Right forelimb (tissue), 1 donor: Measurements from ENCODE around the gene TMEM63B.
A peak's percentile ranks its signal among the peaks of the same experiment; 100 is the strongest.
"Not testable (repeated sequence)": the region's sequence is repeated elsewhere in the genome, so short reads cannot be mapped to it uniquely, and the experiment has no call there.

Experiments used
- DNase-seq: peaks from one replicate; pipeline ENCODE4 v3.0.0-alpha.2; 2018

Gene TMEM63B

DNA sequence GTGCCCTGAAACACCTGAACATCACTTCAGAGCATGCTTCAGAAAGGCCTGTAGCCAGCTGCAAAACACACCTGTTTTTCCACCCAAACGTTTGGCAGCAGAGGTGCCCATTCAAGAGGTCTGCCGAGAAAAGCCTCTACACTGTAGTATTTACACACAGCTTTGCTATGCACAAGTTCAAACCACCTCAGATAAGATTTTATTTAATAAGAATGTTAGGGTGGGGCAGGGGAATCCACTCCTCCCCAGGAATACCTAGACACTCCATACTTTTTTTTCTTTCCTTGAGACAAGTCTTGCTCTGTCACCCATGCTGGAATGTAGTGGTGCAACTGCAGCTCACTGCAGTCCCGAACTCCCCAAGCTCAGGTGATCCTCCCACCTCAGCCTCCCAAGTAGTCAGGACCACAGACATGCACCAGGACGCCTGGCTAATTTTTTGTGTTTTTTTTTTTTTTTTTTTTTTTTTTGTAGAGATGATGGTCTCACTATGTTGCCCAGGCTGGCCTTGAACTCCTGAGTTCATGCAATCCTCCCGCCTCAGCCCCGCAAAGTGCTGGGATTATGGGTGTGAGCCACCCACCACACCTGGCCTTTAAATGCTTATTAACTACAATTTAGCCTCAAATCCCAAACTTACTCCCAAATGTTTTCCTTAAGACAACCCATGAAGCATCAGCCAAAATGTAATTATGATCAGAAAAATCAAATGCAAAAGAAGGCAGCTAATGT is 9.8 kb upstream of the TMEM63B start:
- no peak for DNase-seq

DNA sequence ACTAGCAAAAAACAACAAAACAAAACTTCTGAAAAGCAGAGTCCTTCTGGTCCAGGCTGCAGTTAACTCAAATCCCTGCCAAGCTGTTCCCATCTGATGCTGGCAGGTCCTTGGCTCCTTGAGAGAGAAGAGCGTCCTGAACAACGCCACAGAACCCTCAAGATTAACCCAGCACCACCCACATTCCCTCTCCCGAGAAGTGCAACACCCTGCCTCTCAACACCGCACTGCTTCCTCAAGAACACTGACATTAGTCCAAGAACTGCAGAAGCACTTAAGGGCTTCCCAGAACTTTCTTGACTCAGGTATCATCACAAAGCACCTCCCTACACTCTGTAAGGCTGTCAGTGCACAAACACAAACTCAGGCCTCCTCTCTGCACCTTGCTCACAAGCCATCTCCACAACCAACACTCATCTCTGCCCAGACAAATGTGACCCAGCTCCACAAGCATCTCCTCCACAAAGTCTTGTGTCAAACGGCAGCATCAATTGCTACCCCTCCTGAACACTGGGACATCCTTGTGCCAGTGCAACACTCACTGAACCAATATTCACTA is 7.6 kb upstream of the TMEM63B start:
- DNase-seq: no peak

DNA sequence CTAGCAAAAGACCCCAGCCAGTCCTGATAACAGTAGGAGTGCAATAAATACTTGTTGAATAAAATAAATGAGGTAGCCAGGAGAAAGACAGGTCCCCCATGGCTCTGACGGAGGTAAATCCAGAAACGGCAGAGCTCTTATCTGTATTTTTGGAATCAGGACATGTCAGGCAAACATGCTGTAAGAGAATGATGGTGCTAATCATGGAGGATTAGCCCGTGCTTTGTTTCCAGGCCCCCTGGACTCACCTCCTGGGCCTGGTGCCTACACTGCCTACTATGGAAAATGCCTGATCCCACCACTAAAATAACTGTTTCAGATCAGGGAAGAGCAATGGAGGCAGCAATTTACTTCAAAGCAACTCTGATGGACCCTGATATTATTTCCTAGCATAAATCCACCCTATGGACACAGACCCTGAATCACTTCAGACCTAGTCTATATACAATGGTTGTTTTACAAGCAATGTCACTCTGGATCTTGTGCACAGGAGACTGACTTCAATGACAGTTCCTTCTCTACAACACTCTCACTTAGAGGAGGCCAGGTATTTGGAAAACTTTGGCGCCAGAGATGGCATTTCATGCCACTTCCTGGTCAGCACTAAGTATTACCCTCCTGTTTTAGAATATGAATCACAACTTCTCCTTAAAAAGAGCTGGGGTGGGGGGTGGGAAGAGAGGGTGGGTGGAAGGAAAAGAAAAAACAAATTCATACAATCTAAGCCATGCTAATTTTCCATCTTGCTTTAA is 6.5 kb upstream of the TMEM63B start:
- DNase-seq: no peak

DNA sequence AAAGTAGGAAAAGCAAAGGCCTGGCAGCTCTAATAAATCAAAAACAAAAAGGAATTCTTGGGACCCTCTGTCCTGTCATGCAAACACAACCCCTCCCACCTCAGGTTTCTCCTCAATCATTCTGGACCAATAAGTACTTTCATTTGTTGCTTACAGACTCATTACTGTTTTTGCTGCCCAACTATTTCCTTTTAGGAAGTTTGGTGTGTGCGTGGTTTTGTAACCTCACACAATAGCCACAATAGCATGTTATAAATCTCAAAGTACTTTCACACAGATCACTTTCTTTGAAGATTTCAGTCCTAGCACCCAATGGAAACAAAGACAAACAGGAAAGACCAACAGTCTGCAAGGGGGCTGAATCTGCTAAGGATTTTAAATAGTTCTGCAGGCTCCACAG is 4.6 kb upstream of the TMEM63B start:
- DNase-seq: no peak

DNA sequence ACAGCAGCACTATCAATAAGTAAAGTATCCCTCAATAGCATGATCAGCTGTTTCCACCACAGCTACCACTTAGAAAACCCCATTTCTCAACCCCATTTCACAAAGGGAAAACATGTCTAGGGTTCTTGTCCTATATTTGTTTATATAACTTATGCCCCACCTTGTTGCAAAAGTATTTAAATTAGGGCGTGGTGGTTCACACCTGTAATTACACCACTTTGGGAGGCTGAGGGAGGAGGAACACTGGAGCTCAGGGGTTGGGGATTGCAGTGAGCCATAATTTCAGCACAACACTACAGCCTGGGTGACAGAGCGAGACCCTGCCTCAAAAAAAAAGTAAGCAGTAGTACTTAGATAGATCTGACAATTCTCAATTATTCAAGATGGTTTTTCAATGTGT is 3.8 kb upstream of the TMEM63B start:
- no peak for DNase-seq

DNA sequence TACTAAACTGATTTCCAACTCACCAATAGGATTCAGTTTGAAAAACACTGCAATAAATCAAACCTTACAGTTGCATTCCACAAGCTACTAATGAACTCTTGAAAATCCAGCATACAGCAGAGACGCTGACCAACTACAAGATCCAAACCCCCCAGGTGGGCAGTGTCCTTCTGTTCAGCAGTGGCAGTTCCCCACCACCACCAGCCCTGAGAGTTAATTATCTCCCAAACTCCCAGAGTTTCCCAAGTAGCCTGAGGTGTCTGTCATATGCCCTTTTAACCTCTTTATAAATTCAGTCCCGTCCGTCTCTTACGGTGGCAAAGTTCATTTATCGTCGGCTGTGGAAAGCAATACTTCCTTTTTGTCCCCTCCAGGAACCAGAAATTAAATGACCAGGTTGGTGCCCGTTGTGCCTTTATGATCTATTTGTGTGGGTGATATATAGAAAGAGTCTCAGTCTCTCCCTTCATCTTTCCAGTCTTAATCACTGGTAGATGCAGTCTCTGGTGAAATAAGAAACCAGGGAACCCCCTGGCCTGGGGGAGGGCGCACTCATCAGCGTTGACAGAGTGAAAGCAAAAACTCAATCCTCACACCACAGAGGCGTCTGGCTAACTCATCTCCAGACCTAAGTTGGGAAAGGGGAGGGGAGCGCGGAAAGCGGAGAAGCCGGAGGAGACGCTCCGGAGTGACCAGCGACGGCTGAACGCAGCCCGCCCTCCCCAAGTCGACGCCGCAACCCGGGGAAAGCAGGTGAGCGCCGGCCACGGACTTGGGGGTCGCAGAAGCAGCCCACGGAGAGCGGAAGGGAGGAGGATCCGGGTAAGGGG is 819 bp upstream of the TMEM63B start:
- no peak for DNase-seq

DNA sequence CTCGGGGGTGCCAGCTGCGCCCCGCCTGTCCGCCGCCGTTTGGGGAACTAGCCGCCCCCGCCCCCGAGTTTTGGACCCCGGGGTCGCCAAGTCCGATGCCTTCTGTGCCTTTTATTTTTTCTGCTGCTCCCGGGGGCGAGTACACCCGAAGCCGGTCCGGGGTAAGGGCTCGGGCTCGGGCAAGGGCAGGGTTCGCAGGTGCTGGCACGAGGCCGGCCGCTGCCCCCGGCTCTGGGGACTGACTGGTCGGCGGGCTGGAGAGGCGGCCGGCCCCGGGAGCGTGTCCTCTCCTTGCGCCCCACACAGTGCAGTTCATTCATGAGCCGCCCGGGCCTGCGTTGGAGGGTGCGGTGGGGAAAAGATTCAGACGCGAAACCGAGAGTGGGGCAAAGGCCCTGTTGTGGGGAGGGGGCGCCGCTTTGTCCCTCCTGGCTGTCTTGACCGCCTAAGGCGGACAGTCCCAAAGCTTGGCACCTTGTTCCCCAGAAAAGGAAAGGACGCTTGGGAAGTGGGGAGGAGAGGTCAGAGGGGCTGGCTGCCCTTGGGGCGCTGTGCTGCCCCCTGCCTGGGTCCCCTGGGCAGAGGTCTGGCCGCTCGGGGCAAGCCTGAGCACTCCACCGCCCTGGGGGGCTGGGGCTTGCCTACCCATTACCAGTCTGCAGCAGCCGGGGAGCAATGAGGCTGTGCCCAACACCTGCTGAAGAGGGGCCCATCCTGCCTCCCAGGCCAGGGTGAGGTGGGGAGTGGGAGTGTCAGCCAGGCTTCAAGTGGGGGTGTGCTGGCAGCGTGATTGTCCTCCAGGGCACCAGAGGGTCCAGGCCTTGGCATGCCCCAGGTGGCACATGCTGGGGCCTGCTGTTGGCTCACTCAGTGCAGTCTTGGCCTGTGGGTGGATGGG is 915 bp downstream of the TMEM63B start:
- DNase-seq: peak; percentile 54

DNA sequence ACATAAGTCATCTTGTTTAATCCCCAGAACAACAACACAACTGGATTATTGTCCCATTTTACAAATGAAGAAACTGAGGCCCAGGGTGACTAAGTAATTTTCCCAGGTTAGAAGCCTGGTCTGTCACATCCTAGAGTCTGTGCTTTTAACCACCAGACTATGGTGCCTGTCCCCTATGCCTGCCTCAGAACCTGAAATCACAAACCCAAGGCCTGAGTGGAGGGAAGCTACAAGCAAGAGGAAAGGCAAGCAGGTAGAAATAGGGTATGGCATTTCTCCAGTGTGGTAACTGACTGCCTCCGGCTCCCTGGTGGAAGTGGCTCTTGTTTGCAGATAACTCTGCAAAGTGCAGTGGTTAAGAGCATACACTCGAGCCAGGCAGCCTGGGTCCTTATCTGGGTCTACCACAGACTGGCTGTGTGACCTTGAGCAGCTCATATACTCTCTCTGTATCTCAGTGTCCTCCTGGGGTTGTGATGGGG is 2.5 kb downstream of the TMEM63B start:
- DNase-seq: no peak

DNA sequence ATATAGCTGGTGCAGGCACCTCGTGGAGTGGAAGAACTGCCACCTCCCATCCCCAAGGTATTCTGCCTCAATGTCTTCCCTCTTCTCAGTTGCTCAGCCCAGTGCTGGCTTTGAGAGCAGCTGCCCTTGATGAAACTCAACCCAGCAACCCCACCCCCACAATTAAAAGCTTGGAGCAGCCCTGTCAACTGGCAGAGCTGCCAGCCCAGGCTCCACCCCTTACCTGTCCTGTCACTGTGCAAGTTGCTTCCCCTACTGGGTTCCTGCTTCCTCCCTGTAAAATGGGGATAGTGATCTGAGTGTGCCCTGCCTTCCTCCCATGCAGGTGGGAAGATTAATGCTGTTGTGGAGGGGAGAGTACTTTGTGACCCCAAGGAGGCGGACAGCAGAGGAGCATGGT is 4.5 kb downstream of the TMEM63B start:
- DNase-seq: no peak

DNA sequence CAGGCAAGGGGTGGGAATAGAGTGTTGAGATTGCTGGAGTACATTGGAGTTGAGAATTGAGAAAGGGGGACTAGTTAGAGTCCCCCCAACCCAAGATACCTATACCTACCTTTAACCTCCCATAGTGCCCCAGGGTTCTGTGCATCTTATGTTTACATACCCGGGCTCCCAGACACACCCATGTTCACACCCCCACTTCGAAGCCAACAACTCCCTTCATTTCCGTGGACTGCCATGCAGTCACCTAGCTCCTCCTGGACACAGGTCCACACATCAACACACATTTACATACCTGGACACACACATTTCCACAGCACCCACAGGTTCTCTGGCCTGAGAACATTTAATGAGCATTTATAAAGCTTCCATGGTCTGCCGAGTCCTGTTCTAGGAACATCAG is 5.1 kb downstream of the TMEM63B start:
- DNase-seq: no peak

DNA sequence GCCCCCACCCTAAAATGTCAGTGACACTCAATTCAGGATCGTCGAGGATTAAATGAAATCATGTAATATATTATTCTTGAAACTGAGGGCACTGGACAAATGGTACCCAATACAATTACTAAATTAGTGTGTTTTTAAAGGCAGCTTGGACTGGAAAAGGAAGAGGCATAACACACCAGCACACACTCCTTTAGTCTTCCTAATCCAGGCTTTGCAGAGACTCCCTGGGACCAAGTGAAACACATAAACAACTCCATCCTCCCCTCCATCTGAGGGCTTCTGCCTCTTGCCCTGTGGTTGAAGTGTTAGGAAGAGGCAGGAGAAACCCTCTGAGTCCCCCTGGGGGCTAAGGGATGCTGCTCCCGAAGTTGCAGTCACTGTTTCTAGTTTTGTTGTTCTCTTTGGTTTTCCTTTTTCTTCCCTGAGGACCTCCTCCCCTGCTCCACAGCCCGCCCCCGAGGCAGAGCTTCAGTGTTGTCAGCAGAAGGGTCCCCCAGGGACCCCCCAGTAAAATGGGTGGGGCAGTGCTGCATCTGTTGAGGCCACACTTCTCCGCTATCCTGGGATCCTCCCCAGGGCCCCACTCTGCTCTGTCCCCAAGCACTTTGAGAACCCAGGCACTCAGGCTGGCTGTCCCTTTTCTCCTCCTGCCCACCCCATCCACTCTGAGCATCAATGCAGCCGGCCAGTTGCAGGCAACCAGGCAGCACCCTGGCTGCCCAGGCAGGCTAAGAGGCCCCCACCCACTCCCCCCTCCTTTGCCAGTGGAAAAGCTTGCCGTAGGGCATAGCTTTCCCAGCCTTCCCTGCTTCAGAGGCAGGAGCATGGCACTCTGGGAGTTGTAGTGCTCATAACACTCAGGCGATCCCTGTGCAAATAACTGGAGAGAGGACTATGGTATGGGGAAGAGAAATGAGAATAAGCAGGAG is 5.9 kb downstream of the TMEM63B start:
- peak; percentile 53 for DNase-seq

DNA sequence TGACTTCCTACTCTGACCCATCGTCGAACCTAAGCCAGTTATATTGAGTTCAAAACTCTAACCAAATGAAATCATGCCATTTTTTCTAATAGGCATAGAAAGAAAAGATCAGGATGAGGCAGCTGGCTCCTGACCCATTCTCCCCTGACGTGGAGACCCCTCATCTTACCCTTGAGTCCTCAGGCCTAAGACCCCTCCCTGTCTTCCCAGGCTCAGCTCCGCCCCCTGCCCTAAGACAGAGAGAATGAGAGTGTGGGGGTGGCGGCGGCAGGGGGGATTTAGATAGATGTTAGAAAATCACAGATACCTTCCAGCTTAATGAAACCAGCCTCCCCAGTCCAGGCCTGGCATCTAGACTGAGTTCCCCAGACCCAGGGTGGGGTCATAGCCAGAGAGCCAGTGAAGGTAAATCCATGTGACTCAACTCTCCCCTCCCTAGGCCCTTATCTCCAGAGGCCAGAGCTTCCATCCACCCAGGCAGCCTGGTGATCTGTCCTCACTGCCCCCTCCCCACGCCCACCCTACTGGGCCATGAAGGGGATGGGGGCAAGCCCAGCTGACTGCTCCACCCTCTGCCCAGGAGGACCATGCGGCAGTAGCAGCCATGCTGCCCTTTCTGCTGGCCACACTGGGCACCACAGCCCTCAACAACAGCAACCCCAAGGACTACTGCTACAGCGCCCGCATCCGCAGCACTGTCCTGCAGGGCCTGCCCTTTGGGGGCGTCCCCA is 6.8 kb downstream of the TMEM63B start:
- no peak for DNase-seq

DNA sequence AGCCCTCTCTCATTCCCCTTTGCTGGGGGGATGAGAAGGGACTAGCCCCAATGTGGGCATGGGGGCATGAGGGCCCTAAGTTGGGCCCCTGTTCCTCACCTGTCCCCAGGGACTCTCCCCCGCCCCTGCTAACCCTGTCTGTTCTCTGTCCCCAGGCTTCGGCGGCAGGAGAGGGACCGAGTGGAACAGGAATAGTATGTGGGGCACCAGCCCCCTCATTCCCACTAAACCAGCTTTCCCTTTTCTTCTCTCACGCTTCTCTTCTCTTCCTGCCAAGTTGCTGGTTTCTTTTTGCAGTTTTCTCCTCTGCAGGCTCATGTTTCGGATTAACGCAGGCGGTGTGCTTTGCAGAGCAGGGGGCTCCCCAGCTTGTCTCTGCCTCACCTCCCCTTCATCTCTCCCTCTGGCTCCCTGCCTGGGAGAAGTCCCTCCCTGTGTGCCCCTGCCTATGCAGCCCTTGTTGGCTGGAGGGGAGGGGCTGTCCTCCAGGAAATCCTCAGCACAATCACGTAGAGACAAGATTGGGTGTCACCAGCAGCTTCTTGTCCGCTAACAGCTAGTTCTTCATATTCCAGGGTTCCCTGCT is 7.9 kb downstream of the TMEM63B start:
- no peak for DNase-seq

DNA sequence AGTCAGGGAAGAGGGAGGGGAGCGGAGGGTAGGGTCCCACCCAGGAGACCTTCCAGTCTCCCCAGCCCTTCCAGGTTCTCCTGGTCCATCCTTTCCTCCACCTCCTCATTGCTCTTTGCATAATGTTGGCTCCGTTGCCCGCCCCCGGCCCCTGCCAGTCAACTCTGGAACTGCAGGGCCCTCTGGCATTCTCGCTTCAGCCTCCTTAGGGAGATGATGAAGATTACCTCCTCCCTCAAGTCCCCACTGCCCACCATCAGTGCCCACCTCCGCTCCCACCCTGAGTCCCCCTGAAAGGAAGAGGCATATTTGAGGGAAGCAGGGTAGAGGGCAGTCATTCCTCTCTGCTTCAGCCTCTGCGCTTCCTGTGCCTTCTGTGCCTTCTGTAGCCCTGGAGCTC is 8.5 kb downstream of the TMEM63B start:
- DNase-seq: no peak

DNA sequence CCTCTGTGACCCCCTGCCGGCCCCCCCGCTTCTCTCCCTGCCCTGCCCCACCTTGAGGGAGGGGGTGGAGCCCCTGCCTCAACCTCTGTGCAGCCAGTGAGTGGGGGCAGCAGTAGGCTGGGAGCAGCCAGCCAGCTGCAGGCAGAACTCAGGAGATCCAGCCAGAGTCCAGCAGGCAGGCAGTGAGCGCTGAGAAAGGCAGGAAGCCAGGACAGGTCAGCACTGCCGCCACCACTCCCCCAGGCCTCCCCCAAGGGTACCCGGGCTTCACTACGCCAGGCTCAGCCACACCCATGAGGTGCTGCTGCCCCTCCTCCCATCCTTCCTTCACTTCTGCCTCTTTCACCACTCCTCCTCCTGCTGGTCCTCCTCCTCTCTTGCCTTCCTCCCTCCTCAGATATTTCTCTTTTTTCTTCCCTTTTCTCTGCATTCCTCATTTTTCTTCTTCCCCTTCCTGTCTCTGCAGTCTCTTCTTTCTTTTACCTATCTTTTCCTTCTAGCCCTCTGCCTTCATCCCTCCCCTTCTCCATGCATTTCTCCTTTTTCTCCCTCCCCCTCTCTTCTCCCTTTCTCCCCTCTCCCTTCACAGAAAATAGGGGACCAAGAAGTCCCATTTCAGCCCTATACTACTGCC is 11.5 kb downstream of the TMEM63B start:
- no peak for DNase-seq

DNA sequence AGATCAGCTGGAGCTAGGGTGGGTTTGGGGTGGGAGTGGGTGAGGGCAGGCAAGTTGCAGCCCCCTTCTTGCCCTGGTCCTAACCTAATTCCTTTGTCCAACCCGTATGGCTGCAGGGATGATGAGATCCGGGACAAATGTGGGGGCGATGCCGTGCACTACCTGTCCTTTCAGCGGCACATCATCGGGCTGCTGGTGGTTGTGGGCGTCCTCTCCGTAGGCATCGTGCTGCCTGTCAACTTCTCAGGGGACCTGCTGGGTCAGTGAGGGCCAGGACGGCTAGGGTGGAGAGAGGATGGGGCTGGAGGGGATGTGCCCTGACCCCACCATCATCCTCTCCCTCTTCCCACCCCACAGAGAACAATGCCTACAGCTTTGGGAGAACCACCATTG is 12.0 kb downstream of the TMEM63B start:
- no peak for DNase-seq

DNA sequence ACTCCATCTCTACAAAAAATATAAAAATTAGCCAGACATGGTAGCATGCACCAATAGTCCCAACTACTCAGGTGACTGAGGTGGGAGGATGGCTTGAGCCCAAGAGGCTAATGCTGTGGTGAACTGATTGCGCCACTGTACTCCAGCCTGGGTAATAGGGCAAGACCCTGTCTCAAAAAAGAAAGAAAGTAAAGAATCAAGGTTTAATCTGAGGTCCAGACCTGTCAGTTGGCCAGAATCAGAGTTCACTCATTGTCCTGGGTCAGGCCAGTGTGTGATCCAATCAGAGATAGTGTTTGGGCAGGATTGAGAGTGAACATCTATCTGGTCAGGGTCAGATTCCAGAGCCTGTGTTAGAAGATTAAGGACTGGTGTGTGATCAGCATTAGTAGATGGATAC is 15.5 kb downstream of the TMEM63B start:
- no peak for DNase-seq

DNA sequence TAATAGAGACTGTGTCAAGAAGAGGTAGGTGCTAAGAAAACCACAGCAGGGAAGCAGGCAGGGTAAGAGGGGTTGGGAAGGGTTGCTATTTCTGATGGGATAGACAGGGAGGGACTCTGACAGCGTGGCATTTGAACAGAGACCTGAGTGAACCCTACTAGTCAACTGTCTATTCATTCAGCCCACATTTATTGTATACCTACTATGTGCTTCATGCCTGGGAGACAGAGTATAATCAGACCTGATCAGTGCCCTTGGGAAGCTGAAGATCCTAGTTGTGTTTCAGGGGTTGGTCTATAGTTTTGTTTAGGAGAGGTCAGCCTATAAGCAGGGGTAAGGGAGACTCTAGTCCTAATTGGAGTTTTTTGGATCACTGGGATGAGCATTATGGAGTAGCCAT is 16.4 kb downstream of the TMEM63B start:
- DNase-seq: no peak

DNA sequence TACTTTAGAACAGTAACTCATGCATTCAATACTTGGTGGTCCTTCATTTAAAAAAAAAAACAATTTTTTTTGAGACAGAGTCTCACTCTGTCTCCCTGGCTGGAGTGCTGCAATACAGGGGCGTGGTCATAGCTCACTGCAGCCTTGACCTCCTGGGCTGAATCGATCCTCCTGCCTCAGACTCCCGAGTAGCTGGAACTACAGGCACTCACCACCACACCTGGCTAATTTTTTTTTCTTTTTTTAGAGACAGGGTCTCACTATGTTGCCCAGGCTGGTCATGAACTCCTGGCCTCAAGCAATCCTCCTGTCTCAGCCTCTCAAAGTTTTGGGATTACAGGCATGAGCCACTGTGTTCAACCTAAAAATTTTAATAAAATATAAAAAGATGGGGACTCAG is 17.2 kb downstream of the TMEM63B start:
- not testable (repeated sequence) for DNase-seq
